ENCODE measurements around the gene USP17L12.
"Not testable (repeated sequence)": the region's sequence is repeated elsewhere in the genome, so short reads cannot be mapped to it uniquely, and the experiment has no call there.

The USP17L12 gene, protein sequence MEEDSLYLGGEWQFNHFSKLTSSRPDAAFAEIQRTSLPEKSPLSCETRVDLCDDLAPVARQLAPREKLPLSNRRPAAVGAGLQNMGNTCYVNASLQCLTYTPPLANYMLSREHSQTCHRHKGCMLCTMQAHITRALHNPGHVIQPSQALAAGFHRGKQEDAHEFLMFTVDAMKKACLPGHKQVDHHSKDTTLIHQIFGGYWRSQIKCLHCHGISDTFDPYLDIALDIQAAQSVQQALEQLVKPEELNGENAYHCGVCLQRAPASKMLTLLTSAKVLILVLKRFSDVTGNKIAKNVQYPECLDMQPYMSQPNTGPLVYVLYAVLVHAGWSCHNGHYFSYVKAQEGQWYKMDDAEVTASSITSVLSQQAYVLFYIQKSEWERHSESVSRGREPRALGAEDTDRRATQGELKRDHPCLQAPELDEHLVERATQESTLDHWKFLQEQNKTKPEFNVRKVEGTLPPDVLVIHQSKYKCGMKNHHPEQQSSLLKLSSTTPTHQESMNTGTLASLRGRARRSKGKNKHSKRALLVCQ

DNA sequence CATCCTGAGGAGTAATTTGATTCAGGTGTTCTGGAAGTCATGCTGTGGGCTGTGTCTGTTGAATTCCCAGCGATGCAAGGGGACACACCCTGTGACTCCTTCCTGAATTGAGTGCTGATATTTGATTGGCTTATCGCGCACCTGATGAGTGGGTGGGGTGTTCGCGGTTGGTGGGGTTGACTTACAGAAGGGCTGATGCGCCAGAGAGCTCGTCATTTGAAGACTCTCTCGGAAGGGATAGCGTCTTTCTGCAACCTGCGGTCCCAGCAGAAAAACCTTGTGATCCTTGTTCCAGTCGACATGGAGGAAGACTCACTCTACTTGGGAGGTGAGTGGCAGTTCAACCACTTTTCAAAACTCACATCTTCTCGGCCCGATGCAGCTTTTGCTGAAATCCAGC, at the start of gene USP17L12:
TSS of gene USP17L12 (plus strand) at position 301 of the 400 bp plus-strand sequence. CDS start at position 301, 0 bp downstream.
- not testable (repeated sequence) for DNase-seq

DNA sequence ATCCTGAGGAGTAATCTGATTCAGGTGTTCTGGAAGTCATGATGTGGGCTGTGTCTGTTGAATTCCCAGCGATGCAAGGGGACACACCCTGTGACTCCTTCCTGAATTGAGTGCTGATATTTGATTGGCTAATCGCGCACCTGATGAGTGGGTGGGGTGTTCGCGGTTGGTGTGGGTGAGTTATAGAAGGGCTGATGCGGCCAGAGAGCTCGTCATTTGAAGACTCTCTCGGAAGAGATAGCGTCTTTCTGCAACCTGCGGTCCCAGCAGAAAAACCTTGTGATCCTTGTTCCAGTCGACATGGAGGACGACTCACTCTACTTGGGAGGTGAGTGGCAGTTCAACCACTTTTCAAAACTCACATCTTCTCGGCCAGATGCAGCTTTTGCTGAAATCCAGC, 9.6 kb upstream of the USP17L12 start, which contains the start of gene USP17L10:
TSS of gene USP17L10 (plus strand) at position 301 of the 400 bp plus-strand sequence. CDS start at position 301, 0 bp downstream.
- not testable (repeated sequence) for DNase-seq

DNA sequence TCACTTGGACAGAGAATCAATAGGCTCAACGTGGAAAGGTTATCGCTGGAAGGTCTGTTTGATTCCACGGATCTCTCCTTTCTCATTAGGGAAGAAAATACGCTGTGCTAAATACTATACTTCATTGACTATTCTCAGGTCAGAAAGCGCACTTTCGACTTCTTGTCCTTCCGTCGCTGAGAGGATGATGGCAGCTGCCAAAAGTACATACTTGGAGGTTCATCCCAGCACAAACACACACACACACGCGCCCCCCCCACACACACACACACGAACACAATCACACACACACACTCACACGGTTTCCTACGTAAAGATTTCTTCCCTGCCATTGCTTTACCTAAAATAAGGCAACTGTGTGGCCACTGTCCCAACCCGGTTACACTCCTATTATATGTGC, 5.3 kb upstream of the USP17L12 start:
- DNase-seq: not testable (repeated sequence)

DNA sequence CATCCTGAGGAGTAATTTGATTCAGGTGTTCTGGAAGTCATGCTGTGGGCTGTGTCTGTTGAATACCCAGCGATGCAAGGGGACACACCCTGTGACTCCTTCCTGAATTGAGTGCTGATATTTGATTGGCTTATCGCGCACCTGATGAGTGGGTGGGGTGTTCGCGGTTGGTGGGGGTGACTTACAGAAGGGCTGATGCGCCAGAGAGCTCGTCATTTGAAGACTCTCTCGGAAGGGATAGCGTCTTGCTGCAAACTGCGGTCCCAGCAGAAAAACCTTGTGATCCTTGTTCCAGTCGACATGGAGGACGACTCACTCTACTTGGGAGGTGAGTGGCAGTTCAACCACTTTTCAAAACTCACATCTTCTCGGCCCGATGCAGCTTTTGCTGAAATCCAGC, 4.8 kb upstream of the USP17L12 start, which contains the start of gene USP17L11:
TSS of gene USP17L11 (plus strand) at position 301 of the 400 bp plus-strand sequence. CDS start at position 301, 0 bp downstream.
- not testable (repeated sequence) for DNase-seq

DNA sequence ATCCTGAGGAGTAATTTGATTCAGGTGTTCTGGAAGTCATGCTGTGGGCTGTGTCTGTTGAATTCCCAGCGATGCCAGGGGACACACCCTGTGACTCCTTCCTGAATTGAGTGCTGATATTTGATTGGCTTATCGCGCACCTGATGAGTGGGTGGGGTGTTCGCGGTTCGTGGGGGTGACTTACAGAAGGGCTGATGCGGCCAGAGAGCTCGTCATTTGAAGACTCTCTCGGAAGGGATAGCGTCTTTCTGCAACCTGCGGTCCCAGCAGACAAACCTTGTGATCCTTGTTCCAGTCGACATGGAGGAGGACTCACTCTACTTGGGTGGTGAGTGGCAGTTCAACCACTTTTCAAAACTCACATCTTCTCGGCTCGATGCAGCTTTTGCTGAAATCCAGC, 4.6 kb downstream of the USP17L12 start, which contains the start of gene USP17L13:
TSS of gene USP17L13 (plus strand) at position 301 of the 400 bp plus-strand sequence. CDS start at position 301, 0 bp downstream.
- not testable (repeated sequence) for DNase-seq

DNA sequence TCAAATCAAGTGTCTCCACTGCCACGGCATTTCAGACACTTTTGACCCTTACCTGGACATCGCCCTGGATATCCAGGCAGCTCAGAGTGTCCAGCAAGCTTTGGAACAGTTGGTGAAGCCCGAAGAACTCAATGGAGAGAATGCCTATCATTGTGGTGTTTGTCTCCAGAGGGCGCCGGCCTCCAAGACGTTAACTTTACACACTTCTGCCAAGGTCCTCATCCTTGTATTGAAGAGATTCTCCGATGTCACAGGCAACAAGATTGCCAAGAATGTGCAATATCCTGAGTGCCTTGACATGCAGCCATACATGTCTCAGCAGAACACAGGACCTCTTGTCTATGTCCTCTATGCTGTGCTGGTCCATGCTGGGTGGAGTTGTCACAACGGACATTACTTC, 10.3 kb downstream of the USP17L12 start:
- peak; percentile 49 for DNase-seq

DNA sequence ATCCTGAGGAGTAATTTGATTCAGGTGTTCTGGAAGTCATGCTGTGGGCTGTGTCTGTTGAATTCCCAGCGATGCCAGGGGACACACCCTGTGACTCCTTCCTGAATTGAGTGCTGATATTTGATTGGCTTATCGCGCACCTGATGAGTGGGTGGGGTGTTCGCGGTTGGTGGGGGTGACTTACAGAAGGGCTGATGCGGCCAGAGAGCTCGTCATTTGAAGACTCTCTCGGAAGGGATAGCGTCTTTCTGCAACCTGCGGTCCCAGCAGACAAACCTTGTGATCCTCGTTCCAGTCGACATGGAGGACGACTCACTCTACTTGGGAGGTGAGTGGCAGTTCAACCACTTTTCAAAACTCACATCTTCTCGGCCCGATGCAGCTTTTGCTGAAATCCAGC, 14.1 kb downstream of the USP17L12 start, which contains the start of gene USP17L15:
TSS of gene USP17L15 (plus strand) at position 301 of the 400 bp plus-strand sequence. CDS start at position 301, 0 bp downstream.
- not testable (repeated sequence) for DNase-seq

DNA sequence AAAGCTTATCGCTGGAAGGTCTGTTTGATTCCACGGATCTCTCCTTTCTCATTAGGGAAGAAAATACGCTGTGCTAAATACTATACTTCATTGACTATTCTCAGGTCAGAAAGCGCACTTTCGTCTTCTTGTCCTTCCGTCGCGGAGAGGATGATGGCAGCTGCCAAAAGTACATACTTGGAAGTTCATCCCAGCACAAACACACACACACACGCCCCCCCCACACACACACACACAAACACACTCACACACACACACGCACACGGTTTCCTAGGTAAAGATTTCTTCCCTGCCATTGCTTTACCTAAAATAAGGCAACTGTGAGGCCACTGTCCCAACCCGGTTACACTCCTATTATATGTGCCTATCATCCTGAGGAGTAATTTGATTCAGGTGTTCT, 18.5 kb downstream of the USP17L12 start:
- DNase-seq: not testable (repeated sequence)

DNA sequence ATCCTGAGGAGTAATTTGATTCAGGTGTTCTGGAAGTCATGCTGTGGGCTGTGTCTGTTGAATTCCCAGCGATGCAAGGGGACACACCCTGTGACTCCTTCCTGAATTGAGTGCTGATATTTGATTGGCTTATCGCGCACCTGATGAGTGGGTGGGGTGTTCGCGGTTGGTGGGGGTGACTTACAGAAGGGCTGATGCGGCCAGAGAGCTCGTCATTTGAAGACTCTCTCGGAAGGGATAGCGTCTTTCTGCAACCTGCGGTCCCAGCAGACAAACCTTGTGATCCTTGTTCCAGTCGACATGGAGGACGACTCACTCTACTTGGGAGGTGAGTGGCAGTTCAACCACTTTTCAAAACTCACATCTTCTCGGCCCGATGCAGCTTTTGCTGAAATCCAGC, 23.6 kb downstream of the USP17L12 start, which contains the start of gene USP17L17:
TSS of gene USP17L17 (plus strand) at position 301 of the 400 bp plus-strand sequence. CDS start at position 301, 0 bp downstream.
- not testable (repeated sequence) for DNase-seq

DNA sequence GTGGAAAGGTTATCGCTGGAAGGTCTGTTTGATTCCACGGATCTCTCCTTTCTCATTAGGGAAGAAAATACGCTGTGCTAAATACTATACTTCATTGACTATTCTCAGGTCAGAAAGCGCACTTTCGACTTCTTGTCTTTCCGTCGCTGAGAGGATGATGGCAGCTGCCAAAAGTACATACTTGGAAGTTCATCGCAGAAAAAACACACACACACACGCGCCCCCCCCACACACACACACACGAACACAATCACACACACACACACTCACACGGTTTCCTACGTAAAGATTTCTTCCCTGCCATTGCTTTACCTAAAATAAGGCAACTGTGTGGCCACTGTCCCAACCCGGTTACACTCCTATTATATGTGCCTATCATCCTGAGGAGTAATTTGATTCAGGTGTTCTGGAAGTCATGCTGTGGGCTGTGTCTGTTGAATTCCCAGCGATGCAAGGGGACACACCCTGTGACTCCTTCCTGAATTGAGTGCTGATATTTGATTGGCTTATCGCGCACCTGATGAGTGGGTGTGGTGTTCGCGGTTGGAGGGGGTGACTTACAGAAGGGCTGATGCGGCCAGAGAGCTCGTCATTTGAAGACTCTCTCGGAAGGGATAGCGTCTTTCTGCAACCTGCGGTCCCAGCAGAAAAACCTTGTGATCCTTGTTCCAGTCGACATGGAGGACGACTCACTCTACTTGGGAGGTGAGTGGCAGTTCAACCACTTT, 28.2 kb downstream of the USP17L12 start, which contains the start of gene USP17L18:
TSS of gene USP17L18 (plus strand) at position 678 of the 728 bp plus-strand sequence. CDS start at position 678, 0 bp downstream.
- DNase-seq: peak; percentile 65

DNA sequence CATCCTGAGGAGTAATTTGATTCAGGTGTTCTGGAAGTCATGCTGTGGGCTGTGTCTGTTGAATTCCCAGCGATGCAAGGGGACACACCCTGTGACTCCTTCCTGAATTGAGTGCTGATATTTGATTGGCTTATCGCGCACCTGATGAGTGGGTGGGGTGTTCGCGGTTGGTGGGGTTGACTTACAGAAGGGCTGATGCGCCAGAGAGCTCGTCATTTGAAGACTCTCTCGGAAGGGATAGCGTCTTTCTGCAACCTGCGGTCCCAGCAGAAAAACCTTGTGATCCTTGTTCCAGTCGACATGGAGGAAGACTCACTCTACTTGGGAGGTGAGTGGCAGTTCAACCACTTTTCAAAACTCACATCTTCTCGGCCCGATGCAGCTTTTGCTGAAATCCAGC, 33.1 kb downstream of the USP17L12 start, which contains the start of gene USP17L19:
TSS of gene USP17L19 (plus strand) at position 301 of the 400 bp plus-strand sequence. CDS start at position 301, 0 bp downstream.
- DNase-seq: not testable (repeated sequence)

DNA sequence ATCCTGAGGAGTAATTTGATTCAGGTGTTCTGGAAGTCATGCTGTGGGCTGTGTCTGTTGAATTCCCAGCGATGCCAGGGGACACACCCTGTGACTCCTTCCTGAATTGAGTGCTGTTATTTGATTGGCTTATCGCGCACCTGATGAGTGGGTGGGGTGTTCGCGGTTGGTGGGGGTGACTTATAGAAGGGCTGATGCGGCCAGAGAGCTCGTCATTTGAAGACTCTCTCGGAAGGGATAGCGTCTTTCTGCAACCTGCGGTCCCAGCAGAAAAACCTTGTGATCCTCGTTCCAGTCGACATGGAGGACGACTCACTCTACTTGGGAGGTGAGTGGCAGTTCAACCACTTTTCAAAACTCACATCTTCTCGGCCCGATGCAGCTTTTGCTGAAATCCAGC, 37.9 kb downstream of the USP17L12 start, which contains the start of gene USP17L20:
TSS of gene USP17L20 (plus strand) at position 301 of the 400 bp plus-strand sequence. CDS start at position 301, 0 bp downstream.
- not testable (repeated sequence) for DNase-seq

DNA sequence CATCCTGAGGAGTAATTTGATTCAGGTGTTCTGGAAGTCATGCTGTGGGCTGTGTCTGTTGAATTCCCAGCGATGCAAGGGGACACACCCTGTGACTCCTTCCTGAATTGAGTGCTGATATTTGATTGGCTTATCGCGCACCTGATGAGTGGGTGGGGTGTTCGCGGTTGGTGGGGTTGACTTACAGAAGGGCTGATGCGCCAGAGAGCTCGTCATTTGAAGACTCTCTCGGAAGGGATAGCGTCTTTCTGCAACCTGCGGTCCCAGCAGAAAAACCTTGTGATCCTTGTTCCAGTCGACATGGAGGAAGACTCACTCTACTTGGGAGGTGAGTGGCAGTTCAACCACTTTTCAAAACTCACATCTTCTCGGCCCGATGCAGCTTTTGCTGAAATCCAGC, 42.6 kb downstream of the USP17L12 start, which contains the start of gene USP17L21:
TSS of gene USP17L21 (plus strand) at position 301 of the 400 bp plus-strand sequence. CDS start at position 301, 0 bp downstream.
- not testable (repeated sequence) for DNase-seq

DNA sequence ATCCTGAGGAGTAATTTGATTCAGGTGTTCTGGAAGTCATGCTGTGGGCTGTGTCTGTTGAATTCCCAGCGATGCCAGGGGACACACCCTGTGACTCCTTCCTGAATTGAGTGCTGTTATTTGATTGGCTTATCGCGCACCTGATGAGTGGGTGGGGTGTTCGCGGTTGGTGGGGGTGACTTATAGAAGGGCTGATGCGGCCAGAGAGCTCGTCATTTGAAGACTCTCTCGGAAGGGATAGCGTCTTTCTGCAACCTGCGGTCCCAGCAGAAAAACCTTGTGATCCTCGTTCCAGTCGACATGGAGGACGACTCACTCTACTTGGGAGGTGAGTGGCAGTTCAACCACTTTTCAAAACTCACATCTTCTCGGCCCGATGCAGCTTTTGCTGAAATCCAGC, 47.4 kb downstream of the USP17L12 start, which contains the start of gene USP17L22:
TSS of gene USP17L22 (plus strand) at position 301 of the 400 bp plus-strand sequence. CDS start at position 301, 0 bp downstream.
- DNase-seq: not testable (repeated sequence)
